ENCODE results near the gene RTN1. TPM values are rescaled to one million over a fixed set of nuclear protein-coding genes. Genes with fewer than 3 reads are reported as not detected.

RTN1 gene
- total RNA-seq, 4 donors from 2014 or later: 2.4 to 4.9 (median 4.6) TPM; not detected in 1

GRCh38 chr14:59828276-59828675, 42.3 kb downstream of the RTN1 start:
- DNase-seq: no peak
- no peaks in the 10 kb centered on the region for H3K27me3 ChIP-seq
- TF ChIP-seq POLR2A (IDR thresholded peaks at IDR 0.05): no peak
- no peak for TF ChIP-seq EP300 (IDR thresholded peaks at IDR 0.05; ENCODE audit: low read depth)
- no peak for TF ChIP-seq POLR2AphosphoS5 (IDR thresholded peaks at IDR 0.05)
- TF ChIP-seq CTCF (IDR thresholded peaks at IDR 0.05): no peak
- no peaks in the 10 kb centered on the region for H3K4me1 ChIP-seq
- in situ Hi-C loops (cut with MboI; ENCODE audit: low pct_ligation_motif_present in 1 of 4, low pct_unique_long_range_greater_than_20kb in 1 of 4, low sequenced_read_pairs in 3 of 4) (no loop called here), intact Hi-C loops (cut with DNase I; ENCODE audit: low total_unique reads) (no loop called here)
- no peak overlapping the region for H3K27ac ChIP-seq
- 38 to 48% methylated on average over 2 of the region's 2 CpGs for WGBS, 2 donors (ENCODE audit: low coverage in 1 of 2)
- H3K4me3 ChIP-seq: no peak overlapping the region
- no peaks in the 10 kb centered on the region for H3K36me3 ChIP-seq
- no peaks in the 10 kb centered on the region for H3K9me3 ChIP-seq

- in situ Hi-C loops (cut with MboI; ENCODE audit: low pct_ligation_motif_present in 1 of 4, low pct_unique_long_range_greater_than_20kb in 1 of 4, low sequenced_read_pairs in 3 of 4): no loop called here
- TF ChIP-seq POLR2AphosphoS5 (IDR thresholded peaks at IDR 0.05): no peak
- TF ChIP-seq POLR2A (IDR thresholded peaks at IDR 0.05): no peak
- no peak for TF ChIP-seq CTCF (IDR thresholded peaks at IDR 0.05)
- no peak for TF ChIP-seq EP300 (IDR thresholded peaks at IDR 0.05; ENCODE audit: low read depth)
- H3K4me3 ChIP-seq: no peak overlapping the region
- no peaks in the 10 kb centered on the region for H3K27me3 ChIP-seq
- H3K36me3 ChIP-seq: no peaks in the 10 kb centered on the region
- 63 to 71% methylated on average over 1 to 3 of the region's 3 CpGs for WGBS, 2 donors (ENCODE audit: low coverage in 1 of 2)
- H3K27ac ChIP-seq: no peak overlapping the region
- intact Hi-C loops (cut with DNase I; ENCODE audit: low total_unique reads): no loop called here
- H3K9me3 ChIP-seq: no peaks in the 10 kb centered on the region
- no peak for DNase-seq
- H3K4me1 ChIP-seq: no peaks in the 10 kb centered on the region
These were observed 43.2 kb downstream of the RTN1 start for GRCh38 chr14:59827401-59827800.

- Histone ChIP-seq H3K27ac (no peak overlapping the region), H3K4me3 (no peak overlapping the region), H3K36me3 (no peaks in the 10 kb centered on the region), H3K4me1 (no peaks in the 10 kb centered on the region), H3K9me3 (no peaks in the 10 kb centered on the region), H3K27me3 (no peaks in the 10 kb centered on the region)
- TF ChIP-seq CTCF (IDR thresholded peaks at IDR 0.05) (no peak), POLR2A (IDR thresholded peaks at IDR 0.05) (no peak), POLR2AphosphoS5 (IDR thresholded peaks at IDR 0.05) (no peak)
- intact Hi-C loops (cut with DNase I; ENCODE audit: low total_unique reads) (no loop called here), in situ Hi-C loops (cut with MboI; ENCODE audit: low pct_ligation_motif_present in 1 of 4, low pct_unique_long_range_greater_than_20kb in 1 of 4, low sequenced_read_pairs in 3 of 4) (no loop called here)
- DNase-seq: no peak
These were observed 44.4 kb downstream of the RTN1 start for GRCh38 chr14:59826150-59826549.

- in situ Hi-C loops (cut with MboI; ENCODE audit: low pct_ligation_motif_present in 1 of 4, low pct_unique_long_range_greater_than_20kb in 1 of 4, low sequenced_read_pairs in 3 of 4): no loop called here
- no peaks in the 10 kb centered on the region for H3K27me3 ChIP-seq
- no peak overlapping the region for H3K27ac ChIP-seq
- DNase-seq: no peak
- H3K9me3 ChIP-seq: no peaks in the 10 kb centered on the region
- no peaks in the 10 kb centered on the region for H3K4me1 ChIP-seq
- no peak overlapping the region for H3K4me3 ChIP-seq
- intact Hi-C loops (cut with DNase I; ENCODE audit: low total_unique reads): no loop called here
- TF ChIP-seq CTCF (IDR thresholded peaks at IDR 0.05) (no peak), EP300 (IDR thresholded peaks at IDR 0.05; ENCODE audit: low read depth) (no peak), POLR2AphosphoS5 (IDR thresholded peaks at IDR 0.05) (no peak), POLR2A (IDR thresholded peaks at IDR 0.05) (no peak)
- no peaks in the 10 kb centered on the region for H3K36me3 ChIP-seq
- WGBS, 2 donors (ENCODE audit: low coverage in 1 of 2): 79% methylated on average over 1 of the region's 1 CpG; no CpG with 5 or more reads in 1 of the 2 donors
These were observed 47.4 kb downstream of the RTN1 start for GRCh38 chr14:59823179-59823578.

All from transverse colon (tissue), 4 donors.